ENCODE measurements around the gene MAP3K13.

DNA sequence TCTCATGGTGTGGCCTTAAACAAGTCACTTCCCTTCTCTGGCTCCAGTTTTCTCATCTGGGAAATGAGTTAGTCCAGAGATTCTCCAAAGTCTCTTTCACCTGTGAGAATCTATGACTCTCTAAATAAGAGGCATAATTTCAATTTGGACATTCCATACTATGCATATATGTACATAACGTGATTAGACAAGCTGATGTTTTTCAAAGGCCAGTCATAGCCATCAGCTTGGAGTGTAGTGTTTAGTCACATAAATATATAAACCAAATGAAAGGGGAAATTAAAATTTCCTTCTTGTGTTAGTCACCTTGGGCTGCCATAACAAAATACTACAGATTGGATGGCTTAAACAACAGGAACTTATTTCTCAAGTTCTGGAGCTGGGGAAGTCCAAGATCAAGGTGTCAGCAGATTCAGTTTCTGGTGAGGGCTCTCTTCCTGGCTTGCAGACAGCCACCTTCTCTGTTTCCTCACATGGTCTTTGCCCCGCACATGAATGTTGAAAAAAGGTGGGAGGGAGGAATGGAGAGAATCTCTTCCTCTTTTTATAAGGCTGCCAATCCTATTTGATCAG, 116.5 kb downstream of the MAP3K13 start:
- no peak for TF ChIP-seq POLR2A (IDR thresholded peaks at IDR 0.05)
- TF ChIP-seq, protein P1, sequence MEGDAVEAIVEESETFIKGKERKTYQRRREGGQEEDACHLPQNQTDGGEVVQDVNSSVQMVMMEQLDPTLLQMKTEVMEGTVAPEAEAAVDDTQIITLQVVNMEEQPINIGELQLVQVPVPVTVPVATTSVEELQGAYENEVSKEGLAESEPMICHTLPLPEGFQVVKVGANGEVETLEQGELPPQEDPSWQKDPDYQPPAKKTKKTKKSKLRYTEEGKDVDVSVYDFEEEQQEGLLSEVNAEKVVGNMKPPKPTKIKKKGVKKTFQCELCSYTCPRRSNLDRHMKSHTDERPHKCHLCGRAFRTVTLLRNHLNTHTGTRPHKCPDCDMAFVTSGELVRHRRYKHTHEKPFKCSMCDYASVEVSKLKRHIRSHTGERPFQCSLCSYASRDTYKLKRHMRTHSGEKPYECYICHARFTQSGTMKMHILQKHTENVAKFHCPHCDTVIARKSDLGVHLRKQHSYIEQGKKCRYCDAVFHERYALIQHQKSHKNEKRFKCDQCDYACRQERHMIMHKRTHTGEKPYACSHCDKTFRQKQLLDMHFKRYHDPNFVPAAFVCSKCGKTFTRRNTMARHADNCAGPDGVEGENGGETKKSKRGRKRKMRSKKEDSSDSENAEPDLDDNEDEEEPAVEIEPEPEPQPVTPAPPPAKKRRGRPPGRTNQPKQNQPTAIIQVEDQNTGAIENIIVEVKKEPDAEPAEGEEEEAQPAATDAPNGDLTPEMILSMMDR (IDR thresholded peaks at IDR 0.05) = no peak

All from sigmoid colon (tissue), 3 donors.